Measurements from ENCODE around the gene ZC3H18.
A peak's percentile ranks its signal among the peaks of the same experiment; 100 is the strongest.

Gene ZC3H18

DNA sequence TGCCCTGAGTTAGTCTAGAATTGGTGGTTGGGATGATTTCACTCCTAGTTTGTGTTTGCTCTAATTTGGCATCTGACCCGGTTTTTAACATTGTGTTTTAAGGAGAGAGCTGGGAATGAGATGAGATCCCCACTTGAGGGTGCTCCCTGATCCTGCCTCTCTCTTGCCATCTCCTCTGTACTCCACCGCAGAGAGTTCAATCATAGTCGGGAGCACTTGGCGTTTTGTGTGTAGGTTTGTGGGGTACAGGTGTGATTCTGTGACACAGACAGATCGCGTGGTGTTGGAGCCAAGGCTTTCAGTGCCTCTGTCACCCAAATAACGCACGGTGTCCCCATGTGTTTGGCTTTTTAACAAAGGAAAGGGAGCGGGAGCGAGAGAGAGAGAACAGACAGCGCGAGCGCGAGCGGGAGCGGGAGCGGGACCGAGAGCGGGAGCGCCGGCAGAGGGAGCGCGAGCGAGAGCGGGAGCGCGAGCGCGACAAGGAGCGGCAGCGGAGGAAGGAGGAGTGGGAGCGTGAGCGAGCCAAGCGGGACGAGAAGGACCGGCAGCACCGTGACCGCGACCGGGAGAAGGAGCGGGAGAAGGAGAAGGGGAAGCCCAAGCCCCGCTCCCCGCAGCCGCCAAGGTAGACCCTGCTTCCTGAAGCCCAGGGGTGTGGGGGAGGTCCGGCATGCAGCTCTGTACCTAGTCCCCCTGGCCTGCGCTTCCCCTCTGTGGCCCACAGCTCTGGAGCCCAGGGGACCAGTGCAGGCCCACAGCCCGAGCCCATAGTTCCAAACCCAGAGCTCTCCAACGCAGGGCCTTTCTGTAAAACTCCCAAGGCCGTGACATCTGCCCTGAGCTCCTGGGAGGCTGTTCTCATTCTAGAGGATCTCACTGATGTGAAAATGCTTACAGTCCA, 41.0 kb downstream of the ZC3H18 start:
- Histone ChIP-seq H3K9me3 (ENCODE audit: insufficient read depth, low read depth, low read length) (no peaks in the 10 kb centered on the region), H3K27me3 (ENCODE audit: insufficient read depth, low read length) (no peaks in the 10 kb centered on the region), H3K4me3 (ENCODE audit: low read length) (peak overlapping the region; percentile 37), H3K36me3 (ENCODE audit: insufficient read depth, low read length) (peaks cover 44% of the 10 kb centered on the region), H3K27ac (ENCODE audit: low read depth, low read length) (no peak overlapping the region; the same call in 1 of the 2 replicates), H3K4me1 (ENCODE audit: insufficient read depth, low read length) (0 out of 2 replicates have a peak, but pooled peaks cover 3% of the 10 kb centered on the region), H3K9ac (ENCODE audit: low read depth, low read length) (peak overlapping the region; percentile 75)
- 52% methylated on average over 49 of the region's 49 CpGs for WGBS

GRCh38 chr16:88613293-88613692, 43.1 kb downstream of the ZC3H18 start:
- H3K27me3 ChIP-seq (ENCODE audit: insufficient read depth, low read length): no peaks in the 10 kb centered on the region
- WGBS: 92% methylated on average over 10 of the region's 10 CpGs
- H3K9ac ChIP-seq (ENCODE audit: low read depth, low read length): no peak overlapping the region
- no peak overlapping the region for H3K27ac ChIP-seq (ENCODE audit: low read depth, low read length)
- 0 out of 2 replicates have a peak, but pooled peaks cover 6% of the 10 kb centered on the region for H3K4me1 ChIP-seq (ENCODE audit: insufficient read depth, low read length)
- no peaks in the 10 kb centered on the region for H3K9me3 ChIP-seq (ENCODE audit: insufficient read depth, low read depth, low read length)
- no peak overlapping the region for H3K4me3 ChIP-seq (ENCODE audit: low read length)
- peaks cover 33% of the 10 kb centered on the region for H3K36me3 ChIP-seq (ENCODE audit: insufficient read depth, low read length)

- H3K4me1 ChIP-seq (ENCODE audit: insufficient read depth, low read length): 0 out of 2 replicates have a peak, but pooled peaks cover 6% of the 10 kb centered on the region
- H3K36me3 ChIP-seq (ENCODE audit: insufficient read depth, low read length): peaks cover 27% of the 10 kb centered on the region
- no peak overlapping the region for H3K4me3 ChIP-seq (ENCODE audit: low read length)
- no peaks in the 10 kb centered on the region for H3K9me3 ChIP-seq (ENCODE audit: insufficient read depth, low read depth, low read length)
- no peak overlapping the region for H3K27ac ChIP-seq (ENCODE audit: low read depth, low read length)
- H3K9ac ChIP-seq (ENCODE audit: low read depth, low read length): no peak overlapping the region
- 93% methylated on average over 19 of the region's 19 CpGs for WGBS
- no peaks in the 10 kb centered on the region for H3K27me3 ChIP-seq (ENCODE audit: insufficient read depth, low read length)
These were observed 44.0 kb downstream of the ZC3H18 start for GRCh38 chr16:88613911-88614817.

GRCh38 chr16:88614818-88615580, 44.8 kb downstream of the ZC3H18 start:
- H3K9me3 ChIP-seq (ENCODE audit: insufficient read depth, low read depth, low read length): no peaks in the 10 kb centered on the region
- H3K27ac ChIP-seq (ENCODE audit: low read depth, low read length): no peak overlapping the region
- no peak overlapping the region for H3K4me3 ChIP-seq (ENCODE audit: low read length)
- no peaks in the 10 kb centered on the region for H3K27me3 ChIP-seq (ENCODE audit: insufficient read depth, low read length)
- peaks cover 29% of the 10 kb centered on the region for H3K36me3 ChIP-seq (ENCODE audit: insufficient read depth, low read length)
- 91% methylated on average over 19 of the region's 19 CpGs for WGBS
- H3K4me1 ChIP-seq (ENCODE audit: insufficient read depth, low read length): 0 out of 2 replicates have a peak, but pooled peaks cover 6% of the 10 kb centered on the region
- no peak overlapping the region for H3K9ac ChIP-seq (ENCODE audit: low read depth, low read length)

DNA sequence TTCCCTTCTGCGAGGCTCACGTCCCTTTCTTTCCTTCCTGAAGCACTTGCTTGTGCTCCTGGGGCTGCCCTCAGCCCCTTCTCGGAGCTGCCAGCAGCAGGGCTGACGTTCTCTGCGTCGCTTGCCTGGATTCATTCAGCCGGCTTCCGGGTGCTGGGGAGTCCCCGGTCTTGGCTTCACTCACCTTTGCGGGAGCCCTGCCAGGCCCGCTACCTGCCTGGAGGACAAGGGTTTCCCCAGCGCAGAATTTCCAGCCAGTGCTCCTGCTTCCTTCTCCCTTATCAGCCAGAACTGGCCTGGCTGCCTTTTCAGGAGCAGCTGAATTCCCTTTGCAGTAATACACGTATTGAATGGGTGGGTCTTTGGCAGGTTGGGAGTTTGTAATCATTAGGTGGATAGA, 46.1 kb downstream of the ZC3H18 start:
- Histone ChIP-seq H3K27ac (ENCODE audit: low read depth, low read length) (no peak overlapping the region), H3K36me3 (ENCODE audit: insufficient read depth, low read length) (peaks cover 24% of the 10 kb centered on the region), H3K4me1 (ENCODE audit: insufficient read depth, low read length) (0 out of 2 replicates have a peak, but pooled peaks cover 3% of the 10 kb centered on the region), H3K4me3 (ENCODE audit: low read length) (no peak overlapping the region), H3K9ac (ENCODE audit: low read depth, low read length) (no peak overlapping the region), H3K9me3 (ENCODE audit: insufficient read depth, low read depth, low read length) (no peaks in the 10 kb centered on the region), H3K27me3 (ENCODE audit: insufficient read depth, low read length) (no peaks in the 10 kb centered on the region)
- WGBS: 95% methylated on average over 13 of the region's 13 CpGs

DNA sequence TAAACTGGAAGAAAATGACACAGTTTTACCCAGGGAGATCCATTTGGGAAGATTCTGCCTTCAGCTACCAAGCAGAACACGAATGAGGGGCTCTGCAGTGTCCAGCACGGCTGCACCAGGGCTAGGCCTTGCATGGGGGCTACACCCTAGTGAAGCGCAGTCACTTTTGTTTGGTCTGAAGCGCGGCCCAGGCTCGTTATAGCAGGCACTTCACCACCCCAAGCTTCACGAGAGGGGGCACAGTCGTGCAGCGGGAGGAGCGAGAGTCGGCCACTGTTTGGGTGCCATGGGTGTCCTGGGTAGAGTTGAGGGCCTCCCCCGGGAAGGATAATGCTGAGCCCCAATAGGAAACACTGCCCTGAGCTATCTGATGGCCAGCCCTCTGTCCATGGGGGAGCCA, 46.5 kb downstream of the ZC3H18 start:
- no peak overlapping the region for H3K27ac ChIP-seq (ENCODE audit: low read depth, low read length)
- 0 out of 2 replicates have a peak, but pooled peaks cover 3% of the 10 kb centered on the region for H3K4me1 ChIP-seq (ENCODE audit: insufficient read depth, low read length)
- H3K9me3 ChIP-seq (ENCODE audit: insufficient read depth, low read depth, low read length): no peaks in the 10 kb centered on the region
- no peaks in the 10 kb centered on the region for H3K27me3 ChIP-seq (ENCODE audit: insufficient read depth, low read length)
- H3K4me3 ChIP-seq (ENCODE audit: low read length): no peak overlapping the region
- H3K36me3 ChIP-seq (ENCODE audit: insufficient read depth, low read length): peaks cover 27% of the 10 kb centered on the region
- WGBS: 96% methylated on average over 12 of the region's 12 CpGs
- no peak overlapping the region for H3K9ac ChIP-seq (ENCODE audit: low read depth, low read length)

DNA sequence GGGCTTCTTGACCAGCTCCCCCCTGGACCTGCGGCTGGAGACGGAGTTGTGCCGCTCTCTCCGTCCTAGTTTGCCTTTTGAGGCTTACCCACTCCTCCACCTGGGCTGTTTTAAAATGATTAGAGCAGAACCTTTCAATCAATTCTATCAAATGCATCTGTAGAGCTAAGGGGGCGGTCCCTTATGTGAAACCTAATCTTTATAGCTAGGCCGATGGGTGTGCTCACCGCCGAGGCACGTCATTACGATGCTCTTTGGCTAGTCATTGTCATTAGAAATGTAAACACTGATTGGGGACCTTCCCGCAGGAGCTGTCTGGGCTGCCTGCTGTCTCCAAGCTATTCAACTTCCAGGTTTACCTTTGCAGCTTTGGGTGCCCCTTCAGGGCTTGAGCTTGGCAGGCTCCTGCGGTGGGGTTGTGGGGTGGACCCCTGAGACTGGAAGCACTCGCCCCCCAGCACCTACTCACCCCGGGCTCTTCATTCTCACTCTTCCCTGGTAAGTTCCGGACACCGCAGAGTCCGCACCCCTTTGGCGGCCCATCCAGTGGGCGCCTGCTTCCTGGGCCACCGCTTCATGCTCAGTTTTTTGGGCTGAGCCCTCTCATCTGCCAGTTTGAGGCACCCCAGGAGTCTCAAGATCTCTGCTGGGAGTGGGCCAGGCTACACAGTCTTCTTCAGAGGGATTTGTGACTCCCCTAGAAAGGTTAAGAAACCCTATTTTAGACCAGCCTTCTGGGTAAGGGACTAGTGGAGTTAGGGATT, 47.2 kb downstream of the ZC3H18 start:
- WGBS: 89% methylated on average over 20 of the region's 20 CpGs
- Histone ChIP-seq H3K4me3 (ENCODE audit: low read length) (no peak overlapping the region), H3K4me1 (ENCODE audit: insufficient read depth, low read length) (0 out of 2 replicates have a peak, but pooled peaks cover 3% of the 10 kb centered on the region), H3K9ac (ENCODE audit: low read depth, low read length) (no peak overlapping the region), H3K27me3 (ENCODE audit: insufficient read depth, low read length) (no peaks in the 10 kb centered on the region), H3K36me3 (ENCODE audit: insufficient read depth, low read length) (peaks cover 34% of the 10 kb centered on the region), H3K9me3 (ENCODE audit: insufficient read depth, low read depth, low read length) (no peaks in the 10 kb centered on the region), H3K27ac (ENCODE audit: low read depth, low read length) (0 out of 2 replicates have a peak overlapping the region, but pooled peaks have one; percentile 10)

DNA sequence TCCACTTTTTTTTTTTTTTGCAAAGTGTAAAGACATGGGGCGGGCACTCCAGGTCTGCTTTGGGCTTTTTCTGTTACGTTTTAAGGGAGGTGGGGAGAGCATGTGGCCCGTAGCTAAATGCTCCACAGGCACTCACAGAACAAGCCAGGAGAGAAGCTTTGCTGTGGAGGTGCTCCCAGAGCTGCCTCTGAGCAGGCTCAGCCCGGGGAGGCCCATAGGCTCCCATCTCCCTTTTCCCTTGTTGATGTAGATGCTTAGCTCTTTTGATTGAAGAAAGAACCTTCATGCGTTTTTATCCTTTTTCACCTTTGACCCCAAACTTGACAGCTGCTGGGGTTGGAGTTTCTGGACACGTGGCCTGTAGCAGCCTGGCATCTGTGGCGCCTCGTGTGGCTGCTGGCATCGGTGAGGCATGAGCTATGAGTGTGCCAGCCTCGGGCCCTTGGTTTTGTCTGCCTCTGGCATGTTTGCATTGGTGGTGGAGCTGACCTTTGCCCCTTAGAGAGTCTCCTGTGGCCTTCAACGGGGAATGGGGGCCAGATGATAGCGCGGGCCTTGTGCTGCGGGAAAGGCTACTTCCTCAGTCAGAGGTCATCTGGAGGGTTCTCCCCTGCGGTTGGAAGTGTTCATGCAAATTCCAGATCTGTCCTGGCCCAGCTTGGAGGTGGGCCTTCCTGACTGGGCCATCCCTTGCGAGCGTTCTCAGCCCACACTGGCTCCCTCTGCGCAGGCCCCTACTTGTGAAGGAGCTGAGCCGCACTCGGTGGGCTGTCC, 48.2 kb downstream of the ZC3H18 start:
- peaks cover 39% of the 10 kb centered on the region for H3K36me3 ChIP-seq (ENCODE audit: insufficient read depth, low read length)
- no peaks in the 10 kb centered on the region for H3K9me3 ChIP-seq (ENCODE audit: insufficient read depth, low read depth, low read length)
- no peak overlapping the region for H3K9ac ChIP-seq (ENCODE audit: low read depth, low read length)
- no peak overlapping the region for H3K4me3 ChIP-seq (ENCODE audit: low read length)
- WGBS: 91% methylated on average over 20 of the region's 20 CpGs
- 0 out of 2 replicates have a peak, but pooled peaks cover 3% of the 10 kb centered on the region for H3K4me1 ChIP-seq (ENCODE audit: insufficient read depth, low read length)
- no peak overlapping the region for H3K27ac ChIP-seq (ENCODE audit: low read depth, low read length)
- H3K27me3 ChIP-seq (ENCODE audit: insufficient read depth, low read length): no peaks in the 10 kb centered on the region

DNA sequence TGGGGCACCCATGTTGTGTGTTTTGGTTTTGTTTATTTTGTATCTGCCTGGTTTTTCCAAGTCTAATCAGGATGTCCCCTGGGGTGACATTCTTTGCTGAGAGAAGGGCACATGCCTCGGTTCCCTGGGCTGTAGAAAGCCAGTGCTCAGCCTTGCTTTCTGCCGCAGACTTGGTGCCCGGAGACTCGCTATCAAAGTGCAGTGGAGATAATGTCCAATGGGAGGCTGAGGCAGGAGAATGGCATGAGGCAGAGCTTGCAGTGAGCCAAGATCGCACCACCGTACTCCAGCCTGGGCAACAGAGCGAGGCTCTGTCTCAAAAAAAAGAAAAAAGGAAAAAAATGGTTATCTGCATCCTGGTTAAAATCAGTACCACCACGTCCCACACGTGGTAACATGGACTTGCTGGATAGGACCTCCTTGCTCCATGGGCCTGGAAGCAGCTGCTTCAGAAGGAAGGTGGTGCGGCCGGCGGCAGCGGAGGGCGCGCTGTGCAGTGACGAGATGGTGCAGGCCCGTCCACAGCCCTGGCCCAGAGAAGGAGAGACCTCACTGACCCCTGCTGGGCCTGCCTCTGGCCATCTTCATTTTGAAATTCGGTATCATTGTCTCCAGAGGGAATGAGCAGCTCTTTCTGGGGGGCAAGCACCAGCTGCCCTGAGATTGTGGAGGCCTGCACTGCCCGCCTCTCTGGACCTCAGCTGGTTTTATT, 48.9 kb downstream of the ZC3H18 start:
- no peak overlapping the region for H3K4me3 ChIP-seq (ENCODE audit: low read length)
- H3K27ac ChIP-seq (ENCODE audit: low read depth, low read length): no peak overlapping the region
- peaks cover 43% of the 10 kb centered on the region for H3K36me3 ChIP-seq (ENCODE audit: insufficient read depth, low read length)
- H3K9ac ChIP-seq (ENCODE audit: low read depth, low read length): no peak overlapping the region
- 96% methylated on average over 19 of the region's 19 CpGs for WGBS
- no peaks in the 10 kb centered on the region for H3K27me3 ChIP-seq (ENCODE audit: insufficient read depth, low read length)
- H3K4me1 ChIP-seq (ENCODE audit: insufficient read depth, low read length): 0 out of 2 replicates have a peak, but pooled peaks cover 3% of the 10 kb centered on the region
- H3K9me3 ChIP-seq (ENCODE audit: insufficient read depth, low read depth, low read length): no peaks in the 10 kb centered on the region

Data from HUES64 (cell line).